NCI-H69 (cell line): ENCODE results near the gene RAD17.
"Not testable (repeated sequence)": the region's sequence is repeated elsewhere in the genome, so short reads cannot be mapped to it uniquely, and the experiment has no call there.

ENCODE experiments used
- DNase-seq: peaks from one replicate; lab custom pipeline; 2025; lab: John Stamatoyannopoulos, UW

RAD17 gene

GRCh38 chr5:69374911-69375446, 5.4 kb downstream of the RAD17 start:
- no peak for DNase-seq

DNA sequence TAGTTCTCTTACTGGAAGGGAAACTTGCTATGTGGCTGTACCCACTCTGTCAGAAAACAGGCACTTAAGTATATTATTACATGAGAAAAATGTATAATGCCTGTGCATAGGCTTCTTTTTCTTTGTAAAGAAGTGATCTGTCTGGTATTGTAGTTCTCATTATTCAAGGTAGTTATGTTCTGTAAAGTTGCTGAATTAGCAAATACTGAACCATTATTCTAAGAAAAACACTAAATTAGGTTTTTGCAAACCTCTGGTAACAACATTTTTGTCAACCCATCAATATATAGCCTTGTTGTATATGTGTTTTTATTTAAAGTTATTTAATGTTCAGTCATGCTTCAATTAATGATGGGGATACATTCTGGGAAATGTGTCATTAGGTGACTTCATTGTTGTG, 8.8 kb downstream of the RAD17 start:
- DNase-seq = no peak

- DNase-seq = no peak
Measured at GRCh38 chr5:69404659-69405330, 35.2 kb downstream of the RAD17 start.

DNA sequence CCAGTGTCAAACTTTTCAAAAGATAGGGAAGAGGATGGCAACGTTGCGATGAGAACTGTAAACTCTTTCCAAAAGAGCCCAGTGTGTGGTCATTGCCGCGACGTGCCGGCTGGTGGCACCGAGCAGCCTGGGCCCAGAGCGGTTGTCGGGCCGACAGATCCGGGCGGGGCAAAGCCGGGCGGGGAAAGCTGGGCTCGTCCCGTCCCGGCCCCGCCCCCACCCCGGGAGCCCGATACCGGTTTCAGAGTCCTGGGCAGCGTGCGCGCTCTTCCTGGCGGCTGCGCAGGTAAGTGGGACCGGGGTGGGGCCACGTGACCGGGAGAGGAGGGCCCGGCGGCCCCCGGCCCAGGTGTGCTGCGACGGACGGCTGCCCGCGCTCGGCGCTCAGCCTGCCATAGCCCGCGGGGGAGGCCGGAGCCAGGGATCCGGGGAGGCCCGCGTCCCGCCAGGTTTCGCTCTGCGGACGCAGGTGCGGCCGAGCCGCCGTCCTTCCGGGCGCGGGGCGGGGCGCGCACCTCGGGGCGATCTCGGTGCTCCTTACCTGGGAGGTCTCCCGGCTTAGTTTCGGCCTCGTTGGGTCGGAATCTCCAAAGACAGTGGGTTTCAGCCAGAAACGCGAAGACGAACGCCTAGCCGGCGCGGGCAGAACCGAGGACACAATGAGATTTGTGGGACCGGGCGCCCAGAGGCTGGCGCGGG, 45.4 kb downstream of the RAD17 start, which contains the start of gene MARVELD2:
Gene MARVELD2, plus strand, starts transcription at position 232 of the 699 bp plus-strand sequence. CDS start 4,270 bp downstream, outside the sequence.
- DNase-seq = peak; percentile 98

GRCh38 chr5:69415584-69415958, 46.0 kb downstream of the RAD17 start:
- peak; percentile 71 for DNase-seq

DNA sequence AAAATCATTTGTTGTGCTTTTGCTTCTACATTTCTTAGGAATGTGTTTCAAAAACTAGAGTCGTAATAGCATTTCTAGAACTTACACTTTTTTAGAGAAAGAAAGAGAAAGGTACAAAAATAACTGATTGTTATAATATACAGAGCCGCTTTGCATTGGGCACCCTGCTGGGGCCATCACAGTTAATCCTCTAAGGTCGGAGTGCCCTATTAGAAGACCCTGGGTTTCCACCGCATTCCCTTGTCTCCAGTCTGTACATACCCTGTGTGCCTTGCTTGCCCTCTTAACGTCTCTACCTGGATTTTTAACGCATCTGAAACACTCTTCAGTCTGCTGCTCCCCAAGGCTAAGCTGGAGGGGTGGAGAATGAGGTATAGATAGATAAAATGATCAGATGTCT, 46.6 kb downstream of the RAD17 start:
- DNase-seq = peak; percentile 70

GRCh38 chr5:69416699-69417098, 47.1 kb downstream of the RAD17 start:
- no peak for DNase-seq

DNA sequence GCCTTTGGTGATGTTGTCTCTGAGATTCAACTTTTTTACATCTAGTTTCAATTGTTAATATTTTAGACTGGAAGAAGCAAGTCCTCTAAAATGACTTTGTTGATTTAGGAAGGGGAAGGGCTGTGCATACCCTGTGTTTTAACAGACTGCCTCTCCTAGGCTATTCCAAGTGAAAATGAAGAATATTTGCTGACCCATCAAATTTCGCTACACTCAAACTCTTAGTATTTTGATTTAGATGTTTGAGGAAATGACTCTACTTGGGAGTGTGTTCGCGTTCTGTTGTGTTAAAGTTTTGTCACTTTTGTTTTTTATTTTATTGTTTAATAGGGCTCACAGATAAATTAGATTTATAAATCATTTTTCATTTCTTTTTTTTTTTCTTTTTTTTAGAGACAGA, 48.9 kb downstream of the RAD17 start:
- DNase-seq = no peak

DNA sequence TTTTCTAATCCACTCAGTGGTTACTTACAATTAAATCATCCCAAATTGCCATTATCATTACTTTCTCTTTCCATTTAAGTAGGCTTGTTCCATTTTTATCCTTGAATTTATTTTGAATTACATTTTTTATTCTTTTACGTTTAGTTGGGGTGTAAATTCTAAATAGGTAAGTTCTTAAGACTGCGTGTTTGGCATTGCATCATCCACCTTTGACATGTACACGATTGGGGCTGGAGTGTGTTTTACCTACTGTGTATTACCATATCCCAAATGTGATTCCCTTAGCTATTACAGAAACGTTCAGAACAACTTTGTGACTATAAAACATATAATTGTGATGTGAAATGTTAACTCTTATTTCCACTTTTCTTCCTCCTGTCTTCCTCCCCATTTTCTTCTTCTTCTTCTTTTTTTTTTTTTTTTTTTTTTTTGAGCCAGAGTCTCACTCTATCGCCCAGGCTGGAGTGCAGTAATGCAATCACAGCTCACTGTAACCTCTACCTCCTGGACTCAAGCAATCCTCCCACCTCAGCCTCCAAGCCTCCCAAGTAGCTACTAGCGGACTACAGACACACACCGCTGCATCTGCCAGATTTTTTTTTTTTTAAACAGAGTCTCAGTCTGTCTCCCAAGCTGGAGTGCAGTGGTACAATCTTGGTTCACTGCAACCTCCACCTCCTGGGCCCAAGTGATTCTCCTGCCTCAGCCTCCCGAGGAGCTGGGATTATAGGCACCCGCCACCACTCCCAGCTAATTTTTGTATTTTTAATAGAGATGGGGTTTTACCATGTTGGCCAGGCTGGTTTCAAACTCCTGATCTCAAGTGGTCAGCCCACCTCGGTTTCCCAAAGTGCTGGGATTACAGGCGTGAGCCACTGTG, 62.0 kb downstream of the RAD17 start:
- no peak for DNase-seq

DNA sequence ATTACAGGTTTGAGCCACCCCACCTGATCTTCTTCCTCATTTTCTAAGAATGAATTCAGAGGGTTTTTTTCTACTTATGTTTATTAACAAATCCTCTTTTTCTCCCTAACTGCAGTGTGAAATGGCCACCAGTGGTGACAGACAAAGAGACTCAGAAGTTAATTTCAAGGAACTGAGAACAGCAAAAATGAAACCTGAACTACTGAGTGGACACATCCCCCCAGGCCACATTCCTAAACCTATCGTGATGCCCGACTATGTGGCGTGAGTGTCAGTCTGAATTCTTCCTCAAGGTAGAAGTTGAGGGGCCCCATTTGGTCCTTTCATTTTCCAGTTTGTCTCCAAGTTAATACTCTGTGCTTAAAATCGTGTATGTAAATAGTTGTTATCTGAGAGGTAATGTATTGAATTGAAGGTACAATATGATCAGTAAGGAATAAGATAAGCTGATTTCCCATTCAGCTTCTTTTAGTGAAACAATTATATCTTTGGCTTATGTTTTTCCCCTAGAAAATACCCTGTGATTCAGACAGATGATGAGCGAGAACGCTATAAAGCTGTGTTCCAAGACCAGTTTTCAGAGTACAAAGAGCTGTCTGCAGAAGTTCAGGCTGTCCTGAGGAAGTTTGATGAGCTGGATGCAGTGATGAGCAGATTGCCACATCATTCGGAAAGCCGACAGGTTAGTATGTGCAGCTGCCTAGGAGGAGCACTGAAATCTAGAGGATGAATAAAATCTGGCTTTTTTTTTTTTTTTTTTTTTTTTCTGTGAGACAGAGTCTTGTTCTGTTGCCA, 63.0 kb downstream of the RAD17 start:
- no peak for DNase-seq

GRCh38 chr5:69435276-69435884, 65.8 kb downstream of the RAD17 start:
- not testable (repeated sequence) for DNase-seq

GRCh38 chr5:69444127-69444754, 74.6 kb downstream of the RAD17 start:
- no peak for DNase-seq

GRCh38 chr5:69449511-69449910, 79.9 kb downstream of the RAD17 start:
- DNase-seq = no peak

- no peak for DNase-seq
Measured at GRCh38 chr5:69450116-69450515, 80.5 kb downstream of the RAD17 start.

- DNase-seq = not testable (repeated sequence)
Measured at GRCh38 chr5:69450527-69450926, 80.9 kb downstream of the RAD17 start.

DNA sequence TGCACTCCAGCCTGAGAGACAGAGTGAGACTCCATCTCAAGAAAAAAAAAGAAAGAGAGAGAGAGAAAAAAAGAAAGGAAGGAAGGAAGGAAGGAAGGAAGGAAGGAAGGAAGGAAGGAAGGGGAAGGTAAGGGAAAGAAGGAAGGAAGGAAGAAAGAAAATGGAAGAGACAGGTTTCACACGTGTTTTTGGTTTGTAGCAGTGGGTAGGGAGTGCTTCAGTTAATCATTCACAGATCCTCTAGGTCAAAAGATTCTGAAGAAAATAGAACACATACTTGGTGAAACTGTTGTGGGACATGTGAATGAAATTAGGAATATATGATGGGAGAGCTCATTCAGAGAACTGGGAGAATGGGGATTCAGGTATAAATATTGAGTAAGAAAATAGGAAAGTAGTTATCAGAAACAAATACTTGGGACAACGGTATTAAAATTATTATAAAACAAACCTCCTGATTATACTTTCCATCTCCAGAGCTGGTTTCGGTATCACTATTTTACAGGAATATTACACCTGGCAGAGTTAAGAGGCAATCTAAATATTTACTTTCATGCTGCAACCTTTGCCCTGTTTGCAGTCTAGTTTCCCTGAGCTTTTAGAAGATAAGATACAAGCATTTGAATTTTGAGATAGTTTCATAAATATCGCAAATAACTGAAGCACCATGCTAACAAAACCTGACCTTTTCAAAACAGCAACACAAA, 82.5 kb downstream of the RAD17 start:
- DNase-seq = no peak

GRCh38 chr5:69453487-69453886, 83.9 kb downstream of the RAD17 start:
- DNase-seq = peak; percentile 21

DNA sequence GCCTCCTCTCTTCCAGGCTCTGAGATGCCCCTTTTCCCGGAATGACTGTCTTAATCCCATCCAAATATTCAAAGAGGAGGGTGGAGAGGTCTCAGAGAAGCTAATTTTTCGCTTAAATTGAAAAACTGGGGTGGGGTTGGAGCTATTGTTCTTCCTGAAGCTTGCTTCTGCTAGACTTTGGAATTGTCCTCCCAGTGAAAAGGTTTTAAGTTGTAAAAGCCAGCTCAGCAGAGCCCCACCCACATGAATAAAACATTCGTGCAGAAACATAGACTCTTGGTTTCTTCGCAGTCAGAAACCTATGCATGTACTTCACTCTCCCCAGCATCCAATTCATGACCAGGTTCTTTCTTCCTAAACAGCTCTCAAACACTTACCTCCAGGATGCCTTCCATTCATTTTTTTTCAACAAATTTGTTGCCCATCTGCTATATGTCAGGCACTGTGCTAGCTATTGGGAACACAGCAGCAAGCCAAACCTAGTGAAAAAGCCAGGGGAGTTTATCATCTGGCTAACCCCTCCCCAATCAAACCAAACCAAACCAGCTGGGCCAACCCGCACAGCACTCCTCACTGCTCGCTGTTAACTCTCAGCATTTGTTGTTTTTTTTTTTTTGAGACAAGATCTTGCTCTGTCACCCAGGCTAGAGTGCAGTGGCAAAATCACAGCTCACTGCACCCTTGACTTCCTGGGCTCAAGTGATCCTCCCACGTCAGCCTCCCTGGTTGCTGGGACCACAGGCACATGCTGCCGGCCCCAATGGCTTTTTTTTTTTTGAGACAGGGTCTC, 85.0 kb downstream of the RAD17 start:
- peak; percentile 41 for DNase-seq

- not testable (repeated sequence) for DNase-seq
Measured at GRCh38 chr5:69455428-69455988, 85.9 kb downstream of the RAD17 start.
